Endothelial cell of umbilical vein (primary cell): ENCODE data around the gene TENT4B. TPM values are rescaled to one million over a fixed set of nuclear protein-coding genes. Genes with fewer than 3 reads are reported as not detected.

Source experiments
- BruUV-seq: library from RNA; stranded (reverse); fragments of 400-500 nt; replicated peaks from 2 replicates; lab custom pipeline; 2021; lab: Mats Ljungman, UMichigan
- CTCF ChIA-PET: fragments of 300-600, 350-600 bp; sonication (Branson Sonifier 250); formaldehyde crosslinking; loops from one replicate; lab custom pipeline; 2021; ENCODE audit warnings: antibody characterized with exemption, inconsistent platforms; lab: Charles Lee
- POLR2A ChIA-PET: fragments of 300-600, 350-600 bp; sonication (Branson Sonifier 250); formaldehyde crosslinking; loops from one replicate; lab custom pipeline; 2021; ENCODE audit warnings: antibody characterized with exemption, inconsistent platforms; lab: Charles Lee
- DNase-seq: peaks from one replicate; pipeline ENCODE4 v3.0.0-alpha.2; 2011; ENCODE audit warnings: low read depth, low spot score
- FAIRE-seq: peaks from 2 replicates; lab custom pipeline; 2011; peaks lifted over from hg19 to GRCh38; lab: Jason Lieb, UNC
- H2AFZ ChIP-seq: 2 replicates; pipeline ENCODE4 v1.6.0; 2012; ENCODE audit warnings: low read depth, low read length, control low read depth, inconsistent platforms
- H3K27ac ChIP-seq: 2 replicates; pipeline ENCODE4 v1.5.1; 2011; ENCODE audit warnings: low read depth, mild to moderate bottlenecking, control low read depth, low read length, moderate library complexity; ENCODE audit not compliant: insufficient read depth
- H3K27me3 ChIP-seq, 2 experiments: 2 replicates each; pipeline versions ENCODE4 v1.6.0 to v1.6.1; 2011; ENCODE audit warnings: low read length in 2 of 2, mixed read lengths in 1 of 2; ENCODE audit not compliant: control insufficient read depth in 2 of 2, insufficient read depth in 2 of 2
- H3K36me3 ChIP-seq, 2 experiments: 2 replicates in 1 of 2; 3 replicates in 1 of 2; pipeline ENCODE4 v1.5.1; 2011; ENCODE audit warnings: low read length in 2 of 2, mild to moderate bottlenecking in 1 of 2, moderate library complexity in 1 of 2; ENCODE audit not compliant: control insufficient read depth in 2 of 2, insufficient read depth in 2 of 2; ENCODE audit errors: extremely low read depth in 1 of 2
- H3K4me1 ChIP-seq: 3 replicates; pipeline ENCODE4 v1.5.1; 2011; ENCODE audit warnings: mild to moderate bottlenecking, low read length; ENCODE audit not compliant: control insufficient read depth, insufficient read depth; ENCODE audit errors: extremely low read depth
- H3K4me2 ChIP-seq: 2 replicates; pipeline ENCODE4 v1.6.1; 2011; ENCODE audit warnings: low read length, control low read depth, mixed read lengths; ENCODE audit not compliant: insufficient read depth
- H3K4me3 ChIP-seq, 3 experiments: fragments of 200-600 bp in 1 of 3; sonication (generic), shearing (Covaris generic) in 1 of 3; replicated peaks in 1 of 3; 2 replicates each; pipeline ENCODE4 v1.5.1; 2011 to 2016; ENCODE audit warnings: control low read depth in 3 of 3, low read length in 3 of 3, mild to moderate bottlenecking in 2 of 3, inconsistent platforms in 1 of 3, low read depth in 1 of 3, moderate library complexity in 1 of 3; ENCODE audit not compliant: insufficient read depth in 1 of 3
- H3K79me2 ChIP-seq: 2 replicates; pipeline ENCODE4 v1.6.0; 2012; ENCODE audit warnings: low read length, inconsistent platforms; ENCODE audit not compliant: control insufficient read depth, insufficient read depth
- H3K9ac ChIP-seq: replicated peaks from 2 replicates; pipeline ENCODE3; 2011; ENCODE audit warnings: low read length, control low read depth; ENCODE audit not compliant: insufficient read depth; ENCODE audit errors: extremely low read depth
- H3K9me1 ChIP-seq: replicated peaks from 3 replicates; pipeline ENCODE4 v1.6.0; 2011; ENCODE audit warnings: mild to moderate bottlenecking, low read length; ENCODE audit not compliant: control insufficient read depth, insufficient read depth; ENCODE audit errors: extremely low read depth
- H3K9me3 ChIP-seq: replicated peaks from 2 replicates; pipeline ENCODE4 v1.5.1; 2012; ENCODE audit warnings: low read length, inconsistent platforms; ENCODE audit not compliant: control insufficient read depth, insufficient read depth
- H4K20me1 ChIP-seq: replicated peaks from 2 replicates; pipeline ENCODE3; 2011; ENCODE audit warnings: mild to moderate bottlenecking, low read length; ENCODE audit not compliant: control insufficient read depth, insufficient read depth; ENCODE audit errors: extremely low read depth
- EZH2 ChIP-seq: IDR thresholded peaks from 2 replicates; pipeline ENCODE4 v1.6.1; 2012; ENCODE audit warnings: borderline replicate concordance, low read depth, mild to moderate bottlenecking, moderate library complexity, low read length, inconsistent platforms; ENCODE audit not compliant: severe bottlenecking
- FOS ChIP-seq: IDR thresholded peaks from 2 replicates; pipeline ENCODE4 v1.6.1; 2011; ENCODE audit warnings: mild to moderate bottlenecking, low read length, moderate library complexity, borderline replicate concordance; ENCODE audit not compliant: insufficient read depth
- GATA2 ChIP-seq: IDR thresholded peaks from 2 replicates; pipeline ENCODE4 v1.7.0; 2011; ENCODE audit warnings: low read depth, mild to moderate bottlenecking, moderate library complexity, mixed read lengths, low read length; ENCODE audit not compliant: insufficient read length, insufficient read depth
- JUN ChIP-seq: IDR thresholded peaks from 2 replicates; pipeline ENCODE4 v1.6.1; 2011; ENCODE audit warnings: borderline replicate concordance, low read depth; ENCODE audit not compliant: insufficient read length, insufficient read depth
- MYC ChIP-seq: IDR thresholded peaks from one replicate; pipeline ENCODE4 v1.6.1; 2011; ENCODE audit warnings: mild to moderate bottlenecking, low read depth, low read length
- POLR2A ChIP-seq: IDR thresholded peaks from 2 replicates; pipeline ENCODE4 v1.6.1; 2012; ENCODE audit warnings: low read depth, mild to moderate bottlenecking, control low read depth, low read length
- POLR2AphosphoS5 ChIP-seq: IDR thresholded peaks from 2 replicates; pipeline ENCODE4 v1.6.1; 2012; ENCODE audit warnings: low read depth, mild to moderate bottlenecking, control low read depth, low read length, moderate library complexity; ENCODE audit not compliant: insufficient read depth
- dilution Hi-C: fragments of 300-500 bp; cut with MboI; formaldehyde crosslinking; loops from one replicate; pipeline ENCODE4 v1.15.0; 2019; ENCODE audit warnings: low sequenced_read_pairs; ENCODE audit not compliant: extremely low pct_ligation_motif_present
- intact Hi-C: fragments of 100-400 bp; cut with micrococcal nuclease; formaldehyde crosslinking; loops from one replicate; pipeline ENCODE4 v1.10.0; 2022
- polyA plus RNA-seq, 4 experiments: library from polyadenylated mRNA; depleted of rRNA in 3 of 4; stranded (reverse) in 3 of 4; unstranded in 1 of 4; fragments of >200 nt; gene quantifications; 2 replicates each; pipeline versions ENCODE4 v1.2.1 to v1.2.3, GENCODE V29; 2011 to 2012; ENCODE audit warnings: missing spikeins in 1 of 4
- total RNA-seq: library from RNA; stranded (reverse); gene quantifications from 2 replicates; pipeline ENCODE4 v1.2.3, GENCODE V29; 2021
- TF ChIP-seq, protein P1 (sequence below), 2 donors: IDR thresholded peaks; 1 replicate in 1 of 2; 2 replicates in 1 of 2; pipeline ENCODE4 v1.5.1; 2011; ENCODE audit warnings: low read length in 2 of 2, mild to moderate bottlenecking in 2 of 2, moderate library complexity in 2 of 2, control low read depth in 1 of 2, inconsistent platforms in 1 of 2, low read depth in 1 of 2; ENCODE audit not compliant: insufficient read depth in 1 of 2; ENCODE audit errors: extremely low read depth in 1 of 2
- TF ChIP-seq, protein P2 (sequence below): IDR thresholded peaks from 2 replicates; pipeline ENCODE4 v1.6.1; 2011; ENCODE audit not compliant: insufficient read depth, insufficient read length

Gene TENT4B
- total and polyA plus RNA-seq, 2 donors (not counting 3 experiments of a cell fraction or from before 2014, with no cell fraction given), result 4.2 to 13.1 TPM

DNA sequence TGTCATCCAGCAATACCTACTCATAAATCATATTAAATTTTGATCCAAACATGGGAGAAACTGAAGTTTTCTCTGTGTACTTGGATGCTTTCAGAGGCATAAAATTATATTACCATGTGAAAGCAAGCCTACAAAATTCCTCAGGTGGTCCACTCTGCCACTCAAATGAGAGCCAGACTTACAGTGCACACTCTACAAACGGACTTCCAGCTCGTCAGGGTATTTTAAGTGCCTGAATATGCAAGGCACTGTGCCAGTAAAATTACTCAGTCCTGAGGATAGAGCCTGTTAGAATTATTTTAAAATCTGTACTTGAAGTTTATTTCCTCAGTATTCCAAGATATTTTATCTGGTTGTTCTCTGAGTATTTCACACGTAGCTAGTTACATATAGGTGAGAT is 54.5 kb downstream of the TENT4B start:
- TF ChIP-seq POLR2A, result no peak
- peak overlapping the region; percentile 64 for H3K27ac ChIP-seq
- BruUV-seq, result no TSS peak
- dilution Hi-C loops, result no loop called here
- H2AFZ ChIP-seq, result no peak overlapping the region
- H3K4me3 ChIP-seq, result no peak overlapping the region
- no peaks in the 10 kb centered on the region for H3K9me1 ChIP-seq
- FAIRE-seq, result no peak
- H3K4me1 ChIP-seq, result peaks cover 32% of the 10 kb centered on the region
- H3K9ac ChIP-seq, result peak overlapping the region; percentile 25
- no peaks in the 10 kb centered on the region for H3K27me3 ChIP-seq
- DNase-seq, result peak; percentile 62
- ChIA-PET POLR2A (interaction anchor here (0.6 to 1.1 kb wide), 2 partner anchors 21 to 27 kb away, joined by 3 read pairs; no protein-coding TSS in a partner anchor), CTCF (interaction anchor here (1.0 to 2.1 kb wide), 10 partner anchors 11 to 458 kb away, joined by 3 to 13 read pairs (median 5); partner anchors contain the start of gene CNEP1R1)
- H3K4me2 ChIP-seq, result peak overlapping the region; percentile 79
- peaks cover 31% of the 10 kb centered on the region for H3K79me2 ChIP-seq
- no peaks in the 10 kb centered on the region for H3K36me3 ChIP-seq
- H3K9me3 ChIP-seq, result no peaks in the 10 kb centered on the region
- intact Hi-C loops, result no loop called here
- no peaks in the 10 kb centered on the region for H4K20me1 ChIP-seq

DNA sequence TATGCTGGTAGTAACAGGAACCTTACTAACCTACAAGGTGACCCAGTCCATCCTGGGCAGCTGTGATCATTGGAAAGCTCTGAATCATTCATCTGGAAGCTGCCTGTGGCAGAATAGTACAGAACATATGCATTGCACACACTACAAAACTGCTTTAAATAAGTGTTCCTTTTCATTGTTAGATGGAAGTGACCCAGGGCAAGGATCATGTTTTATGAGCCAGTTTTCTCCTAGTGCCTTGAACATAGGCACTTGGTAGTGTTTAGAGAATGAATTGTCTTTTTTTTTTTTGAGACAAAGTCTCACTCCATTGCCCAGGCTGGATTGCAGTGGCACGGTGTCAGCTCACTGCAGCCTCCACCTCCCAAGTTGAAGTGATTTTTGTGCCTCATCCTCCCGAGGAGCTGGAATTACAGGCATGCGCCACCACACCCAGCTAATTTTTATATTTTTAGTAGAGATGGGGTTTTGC is 55.4 kb downstream of the TENT4B start:
- no TSS peak for BruUV-seq
- no peaks in the 10 kb centered on the region for H3K9me3 ChIP-seq
- FAIRE-seq (peak; percentile 81), DNase-seq (peak; percentile 85)
- peak overlapping the region; percentile 64 for H3K27ac ChIP-seq
- dilution Hi-C loops (no loop called here), intact Hi-C loops (no loop called here)
- peak overlapping the region; percentile 79 for H3K4me2 ChIP-seq
- no peak overlapping the region for H3K4me3 ChIP-seq
- H2AFZ ChIP-seq, result no peak overlapping the region
- ChIA-PET POLR2A (interaction anchor here (0.6 to 1.1 kb wide), 3 partner anchors 22 to 53 kb away, joined by 3 read pairs; no protein-coding TSS in a partner anchor), CTCF (interaction anchor here (0.8 to 4.1 kb wide), 13 partner anchors 12 to 457 kb away, joined by 3 to 55 read pairs (median 6); partner anchors contain the start of genes CNEP1R1 and TENT4B)
- peaks cover 30% of the 10 kb centered on the region for H3K79me2 ChIP-seq
- peaks cover 26% of the 10 kb centered on the region for H3K4me1 ChIP-seq
- no peaks in the 10 kb centered on the region for H4K20me1 ChIP-seq
- H3K9ac ChIP-seq, result no peak overlapping the region
- TF ChIP-seq MYC (no peak), FOS (peak; percentile 66), JUN (peak; percentile 19), GATA2 (no peak), POLR2A (no peak), POLR2AphosphoS5 (peak; percentile 49), EZH2 (no peak)
- TF ChIP-seq, protein P1, sequence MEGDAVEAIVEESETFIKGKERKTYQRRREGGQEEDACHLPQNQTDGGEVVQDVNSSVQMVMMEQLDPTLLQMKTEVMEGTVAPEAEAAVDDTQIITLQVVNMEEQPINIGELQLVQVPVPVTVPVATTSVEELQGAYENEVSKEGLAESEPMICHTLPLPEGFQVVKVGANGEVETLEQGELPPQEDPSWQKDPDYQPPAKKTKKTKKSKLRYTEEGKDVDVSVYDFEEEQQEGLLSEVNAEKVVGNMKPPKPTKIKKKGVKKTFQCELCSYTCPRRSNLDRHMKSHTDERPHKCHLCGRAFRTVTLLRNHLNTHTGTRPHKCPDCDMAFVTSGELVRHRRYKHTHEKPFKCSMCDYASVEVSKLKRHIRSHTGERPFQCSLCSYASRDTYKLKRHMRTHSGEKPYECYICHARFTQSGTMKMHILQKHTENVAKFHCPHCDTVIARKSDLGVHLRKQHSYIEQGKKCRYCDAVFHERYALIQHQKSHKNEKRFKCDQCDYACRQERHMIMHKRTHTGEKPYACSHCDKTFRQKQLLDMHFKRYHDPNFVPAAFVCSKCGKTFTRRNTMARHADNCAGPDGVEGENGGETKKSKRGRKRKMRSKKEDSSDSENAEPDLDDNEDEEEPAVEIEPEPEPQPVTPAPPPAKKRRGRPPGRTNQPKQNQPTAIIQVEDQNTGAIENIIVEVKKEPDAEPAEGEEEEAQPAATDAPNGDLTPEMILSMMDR (IDR thresholded peaks at IDR 0.05; ENCODE audit: extremely low read depth in 1 of 2, insufficient read depth in 1 of 2, low read depth in 1 of 2, low read length in 2 of 2), result no peak
- TF ChIP-seq, protein P2, sequence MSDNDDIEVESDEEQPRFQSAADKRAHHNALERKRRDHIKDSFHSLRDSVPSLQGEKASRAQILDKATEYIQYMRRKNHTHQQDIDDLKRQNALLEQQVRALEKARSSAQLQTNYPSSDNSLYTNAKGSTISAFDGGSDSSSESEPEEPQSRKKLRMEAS, result no peak
- H3K9me1 ChIP-seq, result no peaks in the 10 kb centered on the region
- H3K27me3 ChIP-seq, result no peaks in the 10 kb centered on the region
- H3K36me3 ChIP-seq, result no peaks in the 10 kb centered on the region
